Astrocyte (in vitro differentiated cells and primary cell): ENCODE data around the gene EHD4. TPM values are rescaled to one million over a fixed set of nuclear protein-coding genes. Genes with fewer than 3 reads are reported as not detected.

Source experiments
- DNase-seq: peaks from one replicate; pipeline ENCODE4 v3.0.0-alpha.2; 2010; ENCODE audit warnings: low read depth
- FAIRE-seq: peaks from 2 replicates; lab custom pipeline; 2011; peaks lifted over from hg19 to GRCh38; lab: Jason Lieb, UNC
- H2AFZ ChIP-seq: 2 replicates; pipeline ENCODE4 v1.6.0; 2012; ENCODE audit warnings: low read depth, low read length, inconsistent platforms
- H3K27ac ChIP-seq: 2 replicates; pipeline ENCODE4 v1.5.1; 2011; ENCODE audit warnings: low read depth, low read length, inconsistent platforms
- H3K27me3 ChIP-seq: 2 replicates; pipeline ENCODE4 v1.6.0; 2011; ENCODE audit warnings: low read length, inconsistent platforms; ENCODE audit not compliant: insufficient read depth
- H3K36me3 ChIP-seq: 2 replicates; pipeline ENCODE4 v1.5.1; 2011; ENCODE audit warnings: low read length, inconsistent platforms; ENCODE audit not compliant: insufficient read depth
- H3K4me1 ChIP-seq: 2 replicates; pipeline ENCODE4 v1.5.1; 2011; ENCODE audit warnings: low read length, inconsistent platforms; ENCODE audit not compliant: insufficient read depth
- H3K4me2 ChIP-seq: 2 replicates; pipeline ENCODE4 v1.6.0; 2012; ENCODE audit warnings: low read length, inconsistent platforms
- H3K4me3 ChIP-seq: 2 replicates; pipeline ENCODE4 v1.5.1; 2011; ENCODE audit warnings: low read depth, mild to moderate bottlenecking, low read length, inconsistent platforms; ENCODE audit not compliant: insufficient read depth
- H3K79me2 ChIP-seq: 2 replicates; pipeline ENCODE4 v1.6.0; 2012; ENCODE audit warnings: mild to moderate bottlenecking, low read length, inconsistent platforms; ENCODE audit not compliant: insufficient read depth
- H3K9ac ChIP-seq: 2 replicates; pipeline ENCODE4 v1.6.0; 2012; ENCODE audit warnings: mild to moderate bottlenecking, low read length, inconsistent platforms
- H3K9me3 ChIP-seq: 2 replicates; pipeline ENCODE4 v1.5.1; 2012; ENCODE audit warnings: low read depth, mild to moderate bottlenecking, low read length, inconsistent platforms; ENCODE audit not compliant: insufficient read depth
- H4K20me1 ChIP-seq: 2 replicates; pipeline ENCODE4 v1.6.0; 2012; ENCODE audit warnings: low read length, inconsistent platforms; ENCODE audit not compliant: insufficient read depth
- H3K27ac Mint-ChIP-seq: one replicate; pipeline ENCODE4 v1.8.0; 2021; ENCODE audit warnings: mild to moderate bottlenecking, mixed read lengths; ENCODE audit not compliant: unreplicated experiment
- H3K27me3 Mint-ChIP-seq: one replicate; pipeline ENCODE4 v1.8.0; 2021; ENCODE audit warnings: low read depth, mixed read lengths; ENCODE audit not compliant: unreplicated experiment
- H3K36me3 Mint-ChIP-seq: one replicate; pipeline ENCODE4 v1.8.0; 2021; ENCODE audit warnings: low read depth, mixed read lengths; ENCODE audit not compliant: unreplicated experiment
- H3K4me1 Mint-ChIP-seq: one replicate; pipeline ENCODE4 v1.8.0; 2021; ENCODE audit warnings: low read depth, mixed read lengths; ENCODE audit not compliant: unreplicated experiment
- H3K4me3 Mint-ChIP-seq: one replicate; pipeline ENCODE4 v1.8.0; 2021; ENCODE audit warnings: mild to moderate bottlenecking, moderate library complexity, mixed read lengths; ENCODE audit not compliant: unreplicated experiment
- H3K9me3 Mint-ChIP-seq: one replicate; pipeline ENCODE4 v1.8.0; 2021; ENCODE audit warnings: mild to moderate bottlenecking, mixed read lengths; ENCODE audit not compliant: unreplicated experiment
- CTCF ChIP-seq: IDR thresholded peaks from 2 replicates; pipeline ENCODE4 v1.5.1; 2011; ENCODE audit warnings: low read depth, mild to moderate bottlenecking, inconsistent platforms, low read length, moderate library complexity; ENCODE audit not compliant: insufficient read depth
- EZH2 ChIP-seq: IDR thresholded peaks from 2 replicates; pipeline ENCODE4 v1.6.1; 2012; ENCODE audit warnings: mild to moderate bottlenecking, low read length, inconsistent platforms; ENCODE audit not compliant: insufficient read depth
- total RNA-seq: library from RNA; stranded (reverse); gene quantifications from 2 replicates; pipeline ENCODE4 v1.2.1, GENCODE V29; 2021

Gene EHD4
- total RNA-seq, 1 donor from 2014 or later = 46.4 TPM

- Mint-ChIP-seq H3K4me3 (no peak overlapping the region), H3K27me3 (peaks cover 2% of the 10 kb centered on the region), H3K4me1 (peaks cover 15% of the 10 kb centered on the region), H3K27ac (peak overlapping the region; percentile 91), H3K36me3 (peaks cover 16% of the 10 kb centered on the region), H3K9me3 (no peaks in the 10 kb centered on the region)
- H3K27me3 ChIP-seq = no peaks in the 10 kb centered on the region
- peaks cover 7% of the 10 kb centered on the region for H3K36me3 ChIP-seq
- H3K79me2 ChIP-seq = no peaks in the 10 kb centered on the region
- no peak overlapping the region for H3K4me3 ChIP-seq
- DNase-seq = no peak
- no peak overlapping the region for H2AFZ ChIP-seq
- H3K4me2 ChIP-seq = peak overlapping the region; percentile 76
- TF ChIP-seq EZH2 (no peak), CTCF (no peak)
- peaks cover 16% of the 10 kb centered on the region for H3K4me1 ChIP-seq
- H3K9ac ChIP-seq = peak overlapping the region; percentile 31
- H3K9me3 ChIP-seq = no peaks in the 10 kb centered on the region
- H3K27ac ChIP-seq = peak overlapping the region; percentile 34
- FAIRE-seq = no peak
- no peaks in the 10 kb centered on the region for H4K20me1 ChIP-seq
Measured at GRCh38 chr15:41894251-41894790, 78.0 kb downstream of the EHD4 start.

GRCh38 chr15:41893422-41894250 lies 78.7 kb downstream of the EHD4 start, which contains the start of gene SPTBN5:
SPTBN5 (minus strand) TSS chr15:41894053; CDS start chr15:41893497, 556 bp downstream.
- H2AFZ ChIP-seq = peak within 1 kb of the TSS; percentile 7

More at GRCh38 chr15:41893422-41894250, 78.7 kb downstream of the EHD4 start, which contains the start of gene SPTBN5:
- Histone ChIP-seq H4K20me1 (no peaks in the 10 kb centered on the region), H3K9ac (peak within 1 kb of the TSS; percentile 31), H3K9me3 (no peaks in the 10 kb centered on the region), H3K36me3 (peaks cover 7% of the 10 kb centered on the region), H3K79me2 (no peaks in the 10 kb centered on the region), H3K4me1 (peaks cover 16% of the 10 kb centered on the region), H3K4me2 (peak within 1 kb of the TSS; percentile 76), H3K27me3 (no peaks in the 10 kb centered on the region), H3K4me3 (no peak within 1 kb of the TSS), H3K27ac (peak within 1 kb of the TSS; percentile 34)
- FAIRE-seq = no peak
- Mint-ChIP-seq H3K36me3 (peaks cover 20% of the 10 kb centered on the region), H3K4me1 (peaks cover 15% of the 10 kb centered on the region), H3K9me3 (no peaks in the 10 kb centered on the region), H3K27ac (peak within 1 kb of the TSS; percentile 91), H3K27me3 (peaks cover 3% of the 10 kb centered on the region), H3K4me3 (peak within 1 kb of the TSS; percentile 64)
- no peak for TF ChIP-seq CTCF
- no peak for DNase-seq
